ENCODE results near the gene OLFML2B. TPM values are rescaled to one million over a fixed set of nuclear protein-coding genes. Genes with fewer than 3 reads are reported as not detected.
"Not testable (repeated sequence)": the region's sequence is repeated elsewhere in the genome, so short reads cannot be mapped to it uniquely, and the experiment has no call there.

Gene OLFML2B
- total and polyA plus RNA-seq, 8 donors = 0.19 to 12.5 (median 0.47) TPM

- FAIRE-seq (no peak), ATAC-seq (peak in 1 of 4 donors; percentile 19), DNase-seq (no peak)
- intact Hi-C loops (cut with DNase I) = loop anchor here in 2 of 3 donors (5.0 to 10.0 kb wide), 3 partner anchors 220 to 332 kb away; partner anchors contain the start of gene C1orf226 (in 1 of the 2)
- no peaks in the 10 kb centered on the region for H3K27me3 ChIP-seq
- H3K27ac ChIP-seq = no peak overlapping the region
- H3K4me3 ChIP-seq = no peak overlapping the region
- no peaks in the 10 kb centered on the region for H3K4me1 ChIP-seq
- WGBS, 2 donors = 51 to 80% methylated on average over 3 of the region's 3 CpGs
- no peak for TF ChIP-seq CTCF (IDR thresholded peaks at IDR 0.05)
- H3K9me3 ChIP-seq = no peaks in the 10 kb centered on the region
- H3K36me3 ChIP-seq = no peaks in the 10 kb centered on the region
These were observed 31.4 kb upstream of the OLFML2B start for GRCh38 chr1:162055062-162055461.

GRCh38 chr1:162053949-162054348 lies 30.3 kb upstream of the OLFML2B start:
- H3K27ac ChIP-seq = not testable (repeated sequence)

GRCh38 chr1:162046921-162047320 lies 23.3 kb upstream of the OLFML2B start:
- no peak for DNase-seq
- Histone ChIP-seq H3K27me3 (no peaks in the 10 kb centered on the region), H3K27ac (no peak overlapping the region), H3K4me1 (no peaks in the 10 kb centered on the region), H3K9me3 (no peaks in the 10 kb centered on the region), H3K36me3 (no peaks in the 10 kb centered on the region), H3K4me3 (no peak overlapping the region)
- FAIRE-seq = no peak
- 44 to 66% methylated on average over 1 of the region's 1 CpG for WGBS, 2 donors
- TF ChIP-seq CTCF (IDR thresholded peaks at IDR 0.05) = no peak
- intact Hi-C loops (cut with DNase I) = no loop called here
- ATAC-seq = no peak

More at GRCh38 chr1:162053949-162054348, 30.3 kb upstream of the OLFML2B start:
- intact Hi-C loops (cut with DNase I) = loop anchor here in 2 of 3 donors (10.0 kb wide), 2 partner anchors 221 to 331 kb away; partner anchors contain the start of gene C1orf226 (in 1 of the 2)
- H3K9me3 ChIP-seq, FAIRE-seq, DNase-seq, H3K36me3 ChIP-seq, ATAC-seq, H3K4me1 ChIP-seq, H3K27me3 ChIP-seq, H3K4me3 ChIP-seq: not testable (repeated sequence)
- 92 to 95% methylated on average over 3 of the region's 3 CpGs for WGBS, 2 donors

- H3K36me3 ChIP-seq = no peaks in the 10 kb centered on the region
- TF ChIP-seq CTCF (IDR thresholded peaks at IDR 0.05) = no peak
- H3K27ac ChIP-seq = no peak overlapping the region
- ATAC-seq = no peak
- no peak overlapping the region for H3K4me3 ChIP-seq
- WGBS, 2 donors = 43 to 80% methylated on average over 1 of the region's 1 CpG
- H3K4me1 ChIP-seq = no peaks in the 10 kb centered on the region
- FAIRE-seq = no peak
- intact Hi-C loops (cut with DNase I) = no loop called here
- no peaks in the 10 kb centered on the region for H3K9me3 ChIP-seq
- H3K27me3 ChIP-seq = no peaks in the 10 kb centered on the region
- DNase-seq = no peak
These were observed 18.7 kb upstream of the OLFML2B start for GRCh38 chr1:162042361-162042760.

GRCh38 chr1:162040657-162041056 lies 17.0 kb upstream of the OLFML2B start:
- intact Hi-C loops (cut with DNase I) = no loop called here
- H3K9me3 ChIP-seq = no peaks in the 10 kb centered on the region
- H3K27me3 ChIP-seq = no peaks in the 10 kb centered on the region
- no peak for ATAC-seq
- no peak overlapping the region for H3K4me3 ChIP-seq
- no peak for DNase-seq
- FAIRE-seq = no peak
- no peak overlapping the region for H3K27ac ChIP-seq
- no peaks in the 10 kb centered on the region for H3K36me3 ChIP-seq
- TF ChIP-seq CTCF (IDR thresholded peaks at IDR 0.05) = no peak
- H3K4me1 ChIP-seq = no peaks in the 10 kb centered on the region
